Measurements from ENCODE around the gene DZIP1L.
A peak's percentile ranks its signal among the peaks of the same experiment; 100 is the strongest.
"Not testable (repeated sequence)": the region's sequence is repeated elsewhere in the genome, so short reads cannot be mapped to it uniquely, and the experiment has no call there.

DZIP1L gene

GRCh38 chr3:138112362-138112761 lies 3.0 kb downstream of the DZIP1L start:
- no peak for DNase-seq

- no peak for DNase-seq
Observed at GRCh38 chr3:138105598-138105997, 9.8 kb downstream of the DZIP1L start.

GRCh38 chr3:138103466-138103865 lies 11.9 kb downstream of the DZIP1L start:
- DNase-seq = no peak

DNA sequence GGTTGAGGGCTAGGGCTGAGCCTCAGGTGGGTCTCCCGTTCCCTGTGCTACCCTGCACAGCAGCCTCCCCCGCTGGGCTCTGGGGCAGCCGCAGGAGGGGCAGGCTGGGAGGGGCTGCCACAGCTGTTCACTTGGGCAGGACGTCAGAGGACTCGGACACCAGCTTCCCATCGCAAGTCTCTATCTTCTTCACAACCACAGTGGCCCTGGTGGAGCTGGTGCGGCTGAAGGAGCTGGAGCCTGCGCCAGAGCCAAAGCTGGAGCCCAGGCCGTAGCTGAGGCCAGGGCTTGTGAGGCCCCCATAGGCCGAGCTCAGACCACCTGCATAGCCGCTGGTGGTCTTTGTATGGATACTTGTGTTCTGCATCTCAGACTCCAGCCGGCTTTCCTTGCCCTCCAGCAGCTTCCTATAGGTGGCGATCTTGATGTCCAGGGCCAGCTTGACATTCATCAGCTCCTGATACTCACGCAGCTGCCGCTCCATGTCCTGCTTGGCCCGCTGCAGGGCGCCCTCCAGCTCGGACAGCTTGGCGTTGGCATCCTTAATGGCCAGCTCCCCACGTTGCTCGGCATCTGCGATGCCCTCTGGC lies 14.0 kb downstream of the DZIP1L start:
- not testable (repeated sequence) for DNase-seq

DNA sequence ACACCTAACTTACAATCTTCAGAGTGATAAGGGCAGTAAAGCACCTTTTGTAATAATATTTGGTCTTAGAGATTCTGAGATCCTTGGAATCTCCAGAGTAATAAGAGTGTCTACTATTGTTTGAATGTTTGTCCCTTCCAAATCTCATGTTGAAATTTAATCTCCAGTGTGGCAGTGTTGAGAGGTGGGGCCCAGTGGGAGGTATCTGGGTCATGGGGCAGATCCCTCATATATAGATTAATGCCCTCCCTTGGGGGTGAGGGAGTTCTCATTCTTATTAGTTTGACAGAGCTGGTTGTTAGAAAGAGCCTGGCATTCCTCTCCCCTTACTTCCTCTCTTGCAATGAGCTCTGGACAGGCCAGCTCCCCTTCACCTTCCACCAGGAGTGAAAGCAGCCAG lies 16.0 kb downstream of the DZIP1L start:
- no peak for DNase-seq

DNA sequence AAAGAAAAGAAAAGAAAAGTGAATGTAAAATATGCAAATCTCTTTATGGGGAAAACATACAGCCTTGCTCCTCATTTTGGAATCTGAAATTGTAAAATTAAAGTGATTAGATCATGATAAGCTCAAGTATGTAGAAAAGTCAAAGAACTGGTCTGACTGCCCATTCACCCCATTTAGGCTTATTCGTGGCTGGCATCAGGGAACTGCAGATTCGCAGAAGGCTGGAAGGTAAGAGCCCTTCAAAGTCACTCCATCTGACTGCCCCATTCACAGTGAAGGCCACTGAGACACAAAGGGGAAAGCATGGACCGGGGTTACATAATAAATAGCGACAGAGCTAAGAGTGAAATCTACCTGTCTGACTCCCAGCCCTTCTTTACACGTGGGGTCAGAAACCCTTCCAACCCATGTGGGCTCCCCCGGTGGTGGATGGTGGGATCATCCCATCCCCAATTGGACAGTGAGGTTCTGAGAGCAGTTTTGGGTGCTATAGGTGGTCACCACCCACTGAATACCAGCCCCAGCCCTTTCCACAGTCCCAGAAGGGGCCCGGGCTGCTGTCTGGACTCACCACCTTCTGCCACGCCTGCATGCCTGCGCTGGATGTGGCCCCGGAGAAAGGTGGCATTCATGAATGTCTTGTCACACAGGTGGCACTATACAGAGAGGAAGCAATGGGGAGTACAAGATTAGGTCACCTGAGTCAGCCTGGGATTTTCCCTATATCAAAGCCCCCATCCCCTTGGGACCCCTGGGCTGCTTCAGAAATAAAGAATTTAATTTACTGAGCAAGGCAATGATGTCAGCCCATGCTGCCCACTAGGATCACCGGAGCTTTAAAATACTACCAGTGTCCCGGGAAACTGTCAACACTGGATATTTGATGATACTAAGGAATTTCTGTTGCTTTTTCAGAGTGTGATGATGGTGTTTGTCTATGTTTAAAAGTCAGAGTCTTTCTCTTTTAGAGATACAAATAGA lies 17.9 kb downstream of the DZIP1L start:
- peak; percentile 26 for DNase-seq

DNA sequence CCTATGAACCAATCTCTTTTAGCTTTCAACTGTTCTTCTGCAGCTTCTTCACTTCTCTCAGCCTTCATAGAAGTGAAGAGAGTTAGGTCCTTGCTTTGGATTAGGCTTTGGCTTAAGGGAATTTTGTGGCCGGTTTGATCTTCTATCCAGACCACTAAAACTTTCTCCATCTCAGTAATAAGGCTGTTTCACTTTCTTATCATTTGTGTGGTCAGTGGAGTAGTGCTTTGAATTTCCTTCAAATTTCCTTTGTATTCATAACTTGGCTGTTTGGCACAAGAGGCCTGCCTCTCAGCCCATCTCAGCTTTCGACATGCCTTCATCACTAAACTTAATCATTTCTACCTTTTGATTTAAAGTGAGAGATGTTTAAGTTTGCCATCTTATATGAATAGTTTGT lies 21.7 kb downstream of the DZIP1L start:
- DNase-seq = no peak

- no peak for DNase-seq
Observed at GRCh38 chr3:138092023-138092422, 23.4 kb downstream of the DZIP1L start.

GRCh38 chr3:138089091-138089490 lies 26.3 kb downstream of the DZIP1L start:
- no peak for DNase-seq

- not testable (repeated sequence) for DNase-seq
Observed at GRCh38 chr3:138085745-138086144, 29.7 kb downstream of the DZIP1L start.

- DNase-seq = no peak
Observed at GRCh38 chr3:138084196-138084595, 31.2 kb downstream of the DZIP1L start.

GRCh38 chr3:138082992-138083386 lies 32.4 kb downstream of the DZIP1L start:
- DNase-seq = peak; percentile 24

- peak; percentile 49 for DNase-seq
Observed at GRCh38 chr3:138082085-138082991, 33.1 kb downstream of the DZIP1L start.

DNA sequence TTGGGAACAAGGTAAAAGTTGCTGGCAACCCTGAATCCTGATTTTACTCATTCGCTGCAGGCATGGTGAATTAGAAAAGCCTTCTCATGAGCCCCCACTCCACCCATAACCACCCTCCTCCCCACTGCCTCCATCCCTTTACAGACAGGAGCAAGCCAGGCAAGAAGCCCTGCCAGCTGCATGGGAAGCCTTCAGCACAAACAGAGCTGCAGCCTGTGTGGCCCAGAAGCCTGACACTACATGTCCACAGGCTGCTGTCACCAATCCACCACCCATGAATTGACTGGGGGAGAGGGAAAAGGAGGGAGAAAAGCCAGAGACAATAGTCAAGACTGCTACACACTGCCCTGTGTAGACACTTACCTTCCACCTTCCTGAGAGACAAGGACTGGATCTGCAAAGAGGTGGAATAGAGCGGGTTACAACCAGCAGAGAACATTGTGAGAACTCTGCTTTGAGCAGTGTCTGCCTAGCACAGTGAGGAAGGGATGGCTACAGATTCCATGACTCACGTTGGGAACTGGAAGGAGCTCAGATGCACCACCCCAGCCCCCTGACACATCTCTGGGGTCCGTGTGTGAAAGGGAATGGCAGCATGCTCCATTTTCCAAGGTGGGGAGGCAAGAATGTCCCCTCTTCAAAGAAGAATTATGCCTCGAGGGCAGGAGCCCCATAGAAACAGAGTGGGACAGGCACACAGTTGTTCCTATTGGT lies 33.9 kb downstream of the DZIP1L start:
- DNase-seq = no peak

DNA sequence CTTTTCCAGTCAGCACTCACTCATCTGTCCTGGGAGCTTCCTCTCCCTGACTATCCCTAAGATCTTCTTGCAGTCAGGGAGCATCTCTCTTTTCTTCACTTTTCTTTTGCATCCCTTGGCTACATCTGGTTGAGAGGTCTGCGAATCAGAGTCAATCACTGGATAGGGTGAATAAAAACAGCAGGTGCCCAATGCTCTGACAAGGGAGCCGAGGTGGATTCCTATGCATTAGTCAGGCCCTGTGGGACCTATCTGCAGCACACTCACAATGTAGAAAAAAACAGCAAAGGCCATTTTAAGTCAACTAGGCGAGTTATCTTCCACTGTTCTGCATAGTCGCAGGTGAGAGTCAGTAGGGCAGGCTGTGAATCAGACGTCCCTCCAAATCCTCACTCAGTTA lies 35.5 kb downstream of the DZIP1L start:
- no peak for DNase-seq

- peak; percentile 41 for DNase-seq
Observed at GRCh38 chr3:138078901-138079344, 36.5 kb downstream of the DZIP1L start.

DNA sequence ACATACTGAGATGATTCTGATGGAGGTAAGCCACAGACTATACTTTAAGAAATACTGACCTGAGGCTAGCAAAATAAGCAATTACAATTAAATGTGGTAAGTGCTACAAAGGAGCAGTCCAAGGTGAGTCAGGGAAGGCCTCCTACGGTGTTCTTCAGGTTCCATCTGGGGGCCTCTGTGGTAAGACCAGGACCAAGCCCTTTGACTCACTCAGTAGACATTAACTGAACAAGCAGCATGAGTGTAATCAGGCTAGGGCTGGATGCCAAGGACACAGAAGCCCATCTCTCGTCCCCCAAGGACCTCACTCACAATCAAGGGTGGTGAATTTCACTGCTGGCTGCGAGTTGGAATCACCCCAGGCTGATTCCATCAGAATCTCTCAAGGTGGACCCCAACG lies 37.3 kb downstream of the DZIP1L start:
- no peak for DNase-seq

DNA sequence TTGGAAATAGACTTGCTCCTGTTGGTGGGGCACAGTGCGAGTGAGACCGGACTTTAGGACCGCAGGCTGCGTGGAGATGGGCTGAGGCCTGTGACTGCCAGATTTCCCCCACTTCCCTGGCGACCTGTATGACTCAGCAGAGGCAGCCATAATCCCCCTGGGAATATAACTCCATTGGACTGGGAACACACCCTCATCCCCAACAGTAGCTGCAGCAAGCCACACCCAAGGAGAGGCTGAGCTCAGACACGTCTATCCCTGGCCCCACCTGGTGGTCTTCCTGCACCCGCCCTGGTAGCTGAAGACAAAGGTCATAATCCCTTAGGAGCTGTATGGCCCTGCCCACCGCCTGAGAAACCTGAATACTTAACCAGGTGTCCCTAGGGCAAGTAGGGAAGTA lies 42.6 kb downstream of the DZIP1L start:
- DNase-seq = no peak

GRCh38 chr3:138070006-138070405 lies 45.4 kb downstream of the DZIP1L start:
- DNase-seq = no peak

DNA sequence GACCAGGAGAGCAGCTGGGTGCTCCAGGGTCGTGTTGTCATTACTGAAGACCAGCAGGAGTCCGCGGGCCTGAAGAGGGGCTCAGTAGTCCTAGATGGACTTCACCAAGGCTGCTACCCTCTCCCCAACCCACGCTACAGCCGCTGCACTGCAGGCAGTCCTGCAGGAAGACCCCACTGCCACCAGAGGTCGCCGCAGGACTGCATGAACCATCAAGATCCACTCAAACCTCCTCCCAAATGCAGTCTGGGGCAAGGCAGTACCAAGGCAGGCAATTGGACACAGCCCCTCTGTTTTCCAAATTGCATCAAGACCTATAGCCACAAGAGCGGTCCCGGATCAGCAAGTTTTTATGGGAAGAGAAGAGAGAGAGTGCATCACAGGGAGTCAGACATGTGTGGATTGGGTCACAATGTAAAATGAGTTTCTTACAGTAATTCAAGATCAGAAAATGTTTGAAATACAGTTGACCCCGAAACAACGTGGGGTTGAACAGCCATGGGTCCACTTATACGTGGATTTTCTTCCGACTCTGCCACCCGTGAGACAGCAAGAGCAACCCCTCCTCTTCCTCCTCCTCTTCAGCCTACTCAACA lies 46.7 kb downstream of the DZIP1L start:
- DNase-seq = peak; percentile 88

GRCh38 chr3:138068046-138068445 lies 47.4 kb downstream of the DZIP1L start:
- DNase-seq = no peak

GRCh38 chr3:138066972-138067371 lies 48.4 kb downstream of the DZIP1L start:
- DNase-seq = no peak

All from stimulated activated CD4-positive, alpha-beta T cell treated with anti-CD3 and anti-CD28 coated beads, Interleukin-15, amount 100 ng/mL, for 24 hours (primary cell).